GM21529 (cell line): ENCODE measurements around the gene MTRFR.

Experiments used
- ATAC-seq: cut with Tn5 transposase; IDR thresholded peaks from one replicate; pipeline ENCODE4 v1.9.1; 2021; ENCODE audit not compliant: unreplicated experiment

Gene MTRFR

DNA sequence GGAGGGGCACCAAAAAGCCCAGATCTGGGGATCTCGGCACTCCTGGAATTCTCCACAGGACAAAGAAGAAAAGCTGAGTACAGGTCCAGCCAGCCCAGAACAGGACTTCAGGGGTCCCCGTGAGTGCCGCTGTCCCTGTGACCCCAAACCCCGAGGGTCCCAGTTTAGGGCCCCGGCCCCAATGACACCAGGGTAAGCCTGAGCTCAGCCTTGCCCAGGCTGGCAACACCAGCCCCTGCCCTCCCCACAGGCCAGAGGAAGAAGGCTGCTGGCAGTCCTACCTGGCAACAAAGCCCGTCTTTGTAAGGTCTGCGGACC, 36.6 kb downstream of the MTRFR start:
- no peak for ATAC-seq

DNA sequence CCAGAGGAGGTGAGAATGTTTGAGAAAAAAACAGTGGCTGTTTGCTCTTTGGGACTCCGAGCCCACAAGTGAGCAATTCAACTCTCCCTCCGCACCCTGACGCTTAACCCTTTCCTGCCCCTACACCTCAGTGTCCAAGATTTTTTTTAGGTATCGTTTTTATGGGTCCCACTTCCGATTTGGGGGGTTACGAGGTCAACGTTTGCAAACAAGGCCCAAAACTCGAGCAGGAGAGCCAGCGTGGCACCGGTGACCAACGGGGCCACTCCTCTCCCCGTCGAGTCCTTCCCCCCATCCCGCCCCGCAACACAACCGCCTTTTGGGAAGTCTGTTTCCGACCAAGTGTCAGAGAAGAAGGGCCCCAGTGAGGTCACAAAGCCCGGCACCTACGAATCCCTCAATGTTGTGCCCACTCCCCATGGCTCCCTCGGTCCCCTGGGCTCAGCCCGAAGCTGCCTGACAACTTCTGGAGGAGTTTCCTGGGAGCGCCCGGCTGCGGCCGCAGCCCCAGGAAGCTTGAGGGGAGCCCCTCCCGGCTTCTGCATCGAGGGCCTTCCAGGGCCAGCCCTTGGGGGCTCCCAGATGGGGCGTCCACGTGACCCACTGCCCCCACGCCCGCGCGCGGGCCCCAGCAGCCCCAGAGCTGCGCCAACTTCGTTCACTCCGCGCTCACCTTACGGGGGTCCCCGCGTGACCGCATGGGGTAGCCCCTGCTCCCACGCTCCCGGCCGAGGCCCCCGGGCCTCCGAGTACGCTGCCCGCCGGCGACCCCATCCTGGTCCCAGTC, 37.2 kb downstream of the MTRFR start:
- ATAC-seq, result peak; percentile 5

DNA sequence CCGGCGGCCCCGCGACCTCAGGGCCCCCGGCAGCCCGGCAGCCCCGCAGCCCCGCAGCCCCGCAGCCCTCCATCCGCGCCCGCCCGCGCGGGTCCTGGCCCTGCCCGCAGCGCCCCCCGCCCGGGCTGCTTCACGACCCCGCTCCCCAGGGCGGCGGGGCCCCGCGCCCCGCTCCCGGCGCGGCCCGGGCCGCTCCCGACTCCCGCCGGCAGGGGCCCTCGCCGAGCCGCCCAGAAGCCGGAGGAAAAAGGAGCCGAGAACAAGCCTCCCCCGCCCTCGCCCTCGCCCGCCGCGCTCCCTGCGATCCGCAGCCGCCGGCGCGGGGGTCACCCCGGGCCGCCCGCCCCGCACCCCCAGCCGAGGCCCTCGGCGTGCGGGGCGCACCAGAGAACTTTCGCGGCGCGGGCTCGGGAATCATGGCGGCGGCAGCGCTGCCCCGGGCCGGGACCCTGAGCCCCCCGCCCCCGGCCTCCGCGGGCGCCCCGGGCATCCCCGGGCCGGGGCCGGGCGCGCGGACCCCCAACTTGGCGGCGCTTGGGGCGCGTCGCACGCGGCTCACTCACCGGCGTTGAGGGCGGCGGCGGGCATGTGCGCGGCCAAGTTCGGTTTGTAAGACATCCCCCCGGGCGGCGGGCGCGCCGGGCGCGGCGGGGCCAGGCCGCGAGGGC, 37.9 kb downstream of the MTRFR start:
- ATAC-seq, result peak; percentile 63

DNA sequence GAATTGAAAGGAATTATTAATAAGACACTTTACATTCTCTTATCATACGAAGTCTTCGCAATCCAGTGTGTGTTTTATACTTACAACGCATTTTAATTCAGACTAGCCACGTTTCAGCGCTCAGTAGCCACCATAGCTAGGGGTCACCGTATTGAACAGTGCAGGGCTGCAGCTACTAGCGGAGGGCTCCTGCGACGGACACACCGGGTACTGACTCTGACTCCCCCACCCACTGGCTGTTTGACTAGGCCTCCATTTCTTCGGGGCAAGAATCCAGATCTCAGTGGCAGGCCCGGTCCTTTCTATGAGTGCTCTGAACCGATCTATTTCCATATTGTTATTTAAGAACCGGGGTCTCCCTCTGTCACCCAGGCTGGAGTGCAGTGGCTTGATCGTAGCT, 39.9 kb downstream of the MTRFR start:
- no peak for ATAC-seq

DNA sequence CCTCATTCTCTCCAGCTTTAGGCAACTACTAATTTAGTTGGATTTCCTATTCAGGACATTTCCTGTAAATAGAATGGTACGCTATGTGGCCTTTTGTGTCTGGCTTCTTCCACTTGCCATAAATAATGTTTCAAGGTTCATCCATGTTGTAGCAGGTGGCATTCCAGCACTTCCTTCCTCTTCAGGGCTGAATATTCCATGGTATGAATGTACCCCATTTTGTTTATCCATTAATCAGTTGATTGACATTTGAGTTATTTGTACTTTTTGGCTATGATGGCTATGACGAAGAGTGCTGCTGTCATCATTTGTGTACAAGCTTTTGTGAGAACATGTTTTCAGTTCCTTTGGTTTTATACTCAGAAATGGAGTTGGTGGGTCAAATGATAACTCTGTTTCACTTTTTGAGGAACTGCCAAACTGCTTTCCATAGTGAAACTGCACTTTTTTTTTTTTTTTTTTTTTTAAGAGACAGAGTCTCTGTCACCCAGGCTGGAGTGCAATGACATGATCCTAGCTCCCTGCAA, 44.9 kb downstream of the MTRFR start:
- ATAC-seq, result peak; percentile 90

DNA sequence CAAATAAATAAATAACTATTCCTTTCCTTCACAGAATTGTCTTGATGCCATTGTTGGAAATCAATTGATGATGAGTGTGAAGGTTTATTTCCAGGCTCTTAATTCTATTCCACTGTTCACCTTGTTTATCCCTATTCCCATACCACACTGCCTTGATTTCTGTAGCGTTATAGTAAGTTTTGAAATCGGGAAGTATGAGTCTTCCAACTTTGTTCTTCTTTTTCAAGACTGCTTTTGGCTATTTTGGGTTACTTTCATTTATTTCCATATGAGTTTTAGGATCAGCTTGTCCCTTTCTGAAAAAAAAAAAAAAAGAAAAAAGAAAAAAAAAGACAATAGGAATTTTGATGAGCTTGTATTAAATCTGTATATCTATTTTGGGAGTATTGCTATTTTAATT, 47.7 kb downstream of the MTRFR start:
- ATAC-seq, result no peak

DNA sequence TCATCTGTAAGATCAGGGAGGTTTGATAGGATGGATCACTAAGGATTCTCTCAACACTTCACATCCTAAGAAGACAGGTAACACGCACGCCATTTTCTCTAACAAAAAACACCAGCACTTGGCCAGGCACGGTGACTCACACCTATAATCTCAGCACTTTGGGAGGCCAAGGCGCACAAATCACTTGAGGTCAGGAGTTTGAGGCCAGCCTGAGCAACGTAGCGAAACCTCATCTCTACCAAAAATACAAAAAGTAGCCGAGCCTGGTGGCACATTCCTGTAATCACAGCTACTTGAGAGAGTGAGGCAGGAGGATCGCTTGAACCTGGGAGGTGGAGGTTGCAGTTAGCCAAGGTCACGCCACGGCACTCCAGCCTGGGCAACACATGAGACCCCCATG, 48.9 kb downstream of the MTRFR start:
- ATAC-seq, result no peak

DNA sequence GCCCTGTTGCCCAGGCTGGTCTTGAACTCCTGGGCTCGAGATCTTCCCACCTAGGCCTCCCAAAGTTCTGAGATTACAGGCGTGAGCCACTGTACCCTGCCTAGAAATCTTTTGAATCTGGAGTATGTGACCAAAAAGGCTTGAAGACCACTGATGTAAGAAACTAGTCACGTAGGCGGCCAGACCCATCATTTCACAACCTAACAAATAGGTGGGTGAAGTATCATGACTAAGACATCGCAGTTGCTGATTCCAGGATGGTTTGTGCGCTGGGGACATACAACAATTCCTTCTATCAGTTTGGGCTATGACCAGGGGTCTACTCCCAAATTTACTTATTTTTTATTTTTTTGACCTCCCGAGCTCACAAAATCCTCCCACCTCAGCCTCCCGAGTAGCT, 50.2 kb downstream of the MTRFR start:
- no peak for ATAC-seq

DNA sequence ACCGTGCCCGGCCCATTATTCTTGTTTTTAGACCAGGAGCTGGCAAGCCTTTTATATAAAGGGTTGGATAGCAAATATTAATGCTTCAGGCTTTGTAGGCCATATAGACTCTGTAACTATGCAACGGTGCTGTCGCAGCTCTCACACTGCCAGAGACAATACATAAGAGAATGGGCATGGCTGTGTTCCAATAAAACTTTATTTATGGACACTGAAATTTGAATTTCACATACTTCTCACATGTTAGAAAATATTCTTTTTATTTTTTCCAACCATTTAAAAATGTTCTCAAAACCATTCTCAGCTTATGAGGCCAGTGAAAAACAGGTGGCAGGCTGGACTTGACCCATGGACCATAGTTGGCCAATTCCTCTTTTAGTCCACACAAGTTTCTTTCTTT, 51.4 kb downstream of the MTRFR start:
- ATAC-seq, result no peak

DNA sequence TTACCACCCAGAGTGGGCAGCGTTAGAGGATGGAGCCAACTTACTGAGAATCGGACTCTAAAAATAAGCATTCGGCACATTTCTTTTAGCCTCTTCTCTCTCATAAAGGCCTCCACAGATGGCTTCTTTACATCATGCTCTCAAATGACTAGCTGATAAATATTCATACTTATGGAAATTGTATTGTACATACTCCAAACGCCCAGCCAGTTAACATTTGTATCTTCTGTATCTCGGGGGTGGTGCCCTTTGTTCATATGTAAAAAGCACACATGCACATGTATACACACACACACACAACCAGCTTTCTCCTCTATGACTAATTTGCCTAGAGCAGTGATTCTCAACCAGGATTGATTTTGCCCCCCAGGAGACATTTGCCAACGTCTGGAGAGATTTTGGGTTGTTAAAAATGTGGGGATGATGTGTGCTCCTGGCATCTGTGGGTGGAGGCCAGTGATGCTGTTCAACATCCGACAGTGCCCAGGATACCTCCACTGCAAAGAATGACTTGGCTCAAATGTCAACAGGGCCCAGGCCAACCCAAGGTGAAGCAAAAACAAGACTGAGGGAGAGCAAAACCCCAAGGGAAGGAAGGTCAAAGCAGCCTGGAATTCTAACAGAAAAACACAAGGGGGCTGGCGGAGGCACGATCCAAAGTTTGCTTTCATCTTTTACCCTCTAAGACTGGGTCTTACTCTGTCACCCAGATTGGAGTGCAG, 53.6 kb downstream of the MTRFR start:
- ATAC-seq, result no peak

DNA sequence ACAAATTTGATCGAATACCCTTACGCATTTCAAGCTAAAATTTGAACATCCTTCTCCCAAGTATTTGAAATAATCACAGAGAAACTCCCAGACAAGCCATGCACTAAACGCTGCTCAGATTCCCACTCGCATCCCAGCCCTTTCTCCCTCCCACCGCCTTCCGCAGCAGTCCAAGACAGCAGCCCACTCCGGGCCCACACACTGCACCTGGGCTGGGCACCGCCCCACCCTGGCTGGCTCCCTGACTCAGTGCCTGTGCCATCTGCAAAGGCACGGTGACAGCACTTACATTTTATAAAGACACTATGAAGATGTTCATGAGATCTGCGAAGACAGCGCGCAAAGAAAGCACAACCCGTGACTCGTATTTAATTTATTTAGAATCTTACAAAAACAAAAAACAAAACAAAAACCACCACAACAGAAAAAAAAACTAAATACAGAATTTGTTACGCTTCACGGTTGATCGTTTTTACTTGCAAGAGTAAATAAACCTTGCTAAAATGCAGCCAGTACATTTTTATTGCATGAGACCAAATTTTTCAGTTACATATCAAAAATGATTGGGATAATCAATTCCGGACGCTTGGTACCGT, 55.6 kb downstream of the MTRFR start:
- no peak for ATAC-seq

DNA sequence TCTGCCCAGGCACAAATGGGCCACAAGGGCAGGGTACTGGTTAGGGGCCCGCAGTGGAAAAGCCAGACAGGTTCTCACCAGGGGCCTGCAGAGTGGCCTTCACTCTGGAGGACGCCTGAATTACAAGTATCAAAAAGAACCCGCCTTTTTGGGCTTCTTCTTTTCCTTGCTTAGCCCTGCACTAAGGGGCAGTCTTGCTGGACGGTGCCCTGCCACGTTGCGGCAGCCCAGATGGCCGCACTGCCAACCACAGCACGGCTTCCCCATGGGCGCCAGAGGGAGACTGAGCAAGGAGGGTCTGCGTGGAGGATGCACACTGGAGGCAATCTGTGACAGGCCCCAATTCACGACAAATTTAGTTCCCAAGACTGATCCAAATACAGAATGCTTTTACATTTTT, 56.7 kb downstream of the MTRFR start:
- no peak for ATAC-seq

DNA sequence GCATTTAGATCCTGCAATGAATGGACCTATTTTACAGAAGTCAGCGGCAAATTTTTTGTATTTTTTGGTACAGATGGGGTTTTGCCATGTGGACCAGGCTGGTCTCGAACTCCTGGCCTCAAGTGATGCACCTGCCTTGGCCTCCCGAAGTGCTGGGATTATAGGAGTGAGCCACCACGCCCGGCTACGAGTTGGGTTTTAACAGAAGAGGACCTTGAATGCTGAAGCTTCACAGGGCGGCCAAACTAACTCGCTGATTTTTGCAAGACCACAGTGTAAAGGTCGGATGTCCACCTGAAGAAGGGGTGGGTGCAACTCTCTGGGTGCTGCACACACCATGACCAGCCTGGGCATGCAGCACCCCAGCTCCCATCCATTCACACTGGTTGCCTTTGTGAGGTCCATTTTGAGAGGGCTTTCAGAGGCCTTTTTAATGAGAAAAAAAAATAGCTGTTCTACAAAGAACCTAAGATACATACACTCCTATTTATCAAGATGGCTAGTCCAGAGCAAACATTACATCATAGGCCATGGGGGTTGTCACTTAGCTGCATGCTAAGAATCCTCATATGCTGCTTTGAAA, 60.0 kb downstream of the MTRFR start:
- no peak for ATAC-seq

DNA sequence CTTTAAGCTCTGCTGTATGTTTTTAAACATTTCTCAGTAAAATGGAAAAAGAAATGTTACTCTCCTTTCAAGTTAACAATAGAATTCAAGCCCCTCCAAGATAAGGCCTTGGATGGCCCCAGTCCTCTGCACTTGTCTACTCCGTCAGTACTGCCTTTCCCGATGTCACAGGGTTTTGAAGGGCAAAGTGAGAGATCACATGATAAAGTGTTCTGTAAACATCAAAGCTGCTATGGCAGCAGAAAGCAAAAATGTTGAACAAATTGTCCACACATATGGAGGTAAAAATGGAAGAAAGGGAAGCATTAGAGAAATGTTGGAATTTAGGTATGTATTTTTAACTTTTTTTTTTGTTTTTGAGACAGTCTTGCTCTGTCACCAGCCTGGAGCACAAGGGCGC, 71.9 kb downstream of the MTRFR start:
- no peak for ATAC-seq

DNA sequence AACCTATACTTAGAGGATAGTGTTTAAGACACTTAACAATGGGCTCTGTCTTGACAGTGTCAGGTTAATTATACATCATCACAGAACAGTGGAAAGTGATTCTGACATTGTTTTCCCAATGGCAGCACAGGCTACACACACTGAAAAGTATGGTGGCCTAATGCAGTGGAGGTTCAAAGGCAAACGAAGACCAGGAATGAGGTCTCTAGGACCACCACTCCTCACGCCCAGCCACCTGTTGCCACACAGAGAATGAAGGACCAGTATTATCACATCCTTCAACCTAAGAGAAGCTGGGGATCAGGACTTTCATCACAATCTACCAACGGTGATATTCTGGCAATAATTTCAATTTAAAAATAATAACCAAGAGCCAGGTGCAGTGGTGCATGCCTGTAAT, 73.0 kb downstream of the MTRFR start:
- no peak for ATAC-seq
